SH-SY5Y (cell line): Measurements from ENCODE around the gene NSMCE1.

ENCODE experiments used
- GATA2 ChIP-seq: IDR thresholded peaks from 2 replicates; pipeline ENCODE4 v1.6.1; 2011; ENCODE audit warnings: mild to moderate bottlenecking, low read depth, low read length
- GATA3 ChIP-seq: IDR thresholded peaks from 2 replicates; pipeline ENCODE4 v1.6.1; 2011; ENCODE audit warnings: low read depth, mild to moderate bottlenecking, low read length, moderate library complexity

- TF ChIP-seq GATA2, result no peak
- no peak for TF ChIP-seq GATA3
Observed at GRCh38 chr16:27197004-27197403, 71.6 kb downstream of the NSMCE1 start.
